VCaP (cell line): ENCODE data around the gene FOXK1.

Source experiments
- H3K27ac ChIP-seq: fragments of 450-650 bp; 2 replicates; pipeline ENCODE4 v1.5.1; 2017
- CTCF ChIP-seq: fragments of 450-650 bp; conservative IDR thresholded peaks from 2 replicates; pipeline ENCODE4 v1.5.1; 2017; ENCODE audit warnings: mild to moderate bottlenecking, moderate library complexity

Gene FOXK1

DNA sequence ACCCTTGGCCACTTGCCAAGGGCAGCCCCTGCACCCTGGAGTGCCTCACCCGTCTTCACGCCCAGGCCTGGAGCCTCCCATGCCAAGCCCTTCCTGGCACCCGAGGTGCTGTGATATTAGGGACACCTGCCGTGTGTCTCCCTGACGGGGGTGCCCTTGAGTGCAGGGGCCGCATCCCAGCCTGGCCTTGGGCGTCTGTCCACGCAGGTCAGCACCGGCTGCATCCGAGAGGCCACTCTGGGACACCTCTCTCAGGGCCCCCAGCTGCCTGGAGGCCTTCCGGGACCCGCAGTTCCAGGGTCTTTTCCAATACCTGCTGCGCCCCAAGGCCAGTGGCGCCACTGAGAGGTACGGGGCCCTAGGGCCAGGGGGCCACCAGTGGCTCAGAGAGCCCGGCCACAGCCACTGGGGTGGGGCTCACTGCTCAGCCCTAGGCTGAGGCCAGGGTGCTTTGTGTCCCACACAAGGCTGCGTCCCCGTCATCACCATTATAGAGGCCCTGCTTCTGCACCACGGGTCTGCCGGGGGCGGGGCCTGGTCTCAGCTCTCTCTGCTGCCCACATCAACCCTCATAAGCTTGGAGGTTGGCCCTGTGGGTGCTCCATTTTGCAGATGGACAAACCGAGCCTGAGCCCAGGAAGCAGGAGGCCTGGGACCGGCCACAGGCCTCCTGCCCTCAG lies 106.0 kb downstream of the FOXK1 start:
- no peak overlapping the region for H3K27ac ChIP-seq
- TF ChIP-seq CTCF: no peak

DNA sequence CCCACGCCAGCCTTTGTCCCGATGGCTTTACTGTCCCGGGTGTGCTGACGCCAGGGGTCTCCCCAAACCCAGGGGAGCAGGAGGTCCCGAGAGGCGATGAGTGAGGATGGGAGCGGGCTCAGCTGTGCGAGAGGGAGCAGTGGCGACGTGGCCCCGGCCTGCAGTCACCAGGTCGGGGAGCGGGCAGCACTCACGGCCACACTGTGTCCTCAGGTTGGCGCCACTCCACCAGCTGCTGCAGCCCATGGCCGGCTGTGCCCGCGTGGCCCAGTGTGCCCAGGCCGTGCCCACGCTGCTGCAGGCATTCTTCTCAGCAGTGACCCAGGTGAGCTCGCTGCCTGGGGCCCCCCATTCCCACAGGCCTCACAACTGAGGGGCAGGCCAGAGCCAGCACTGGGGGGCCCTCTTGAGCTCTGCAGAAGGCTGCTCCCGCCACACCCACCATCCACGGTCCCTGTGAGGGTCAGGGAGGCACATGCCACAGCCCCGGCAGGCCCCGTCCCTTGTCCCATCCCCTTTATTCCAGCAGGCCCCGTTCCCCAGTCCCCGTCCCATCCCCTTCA lies 106.6 kb downstream of the FOXK1 start:
- TF ChIP-seq CTCF: no peak
- no peak overlapping the region for H3K27ac ChIP-seq

- no peak for TF ChIP-seq CTCF
- H3K27ac ChIP-seq: no peak overlapping the region
Measured at GRCh38 chr7:4789194-4790077, 107.3 kb downstream of the FOXK1 start.

GRCh38 chr7:4790078-4790465 lies 108.0 kb downstream of the FOXK1 start:
- TF ChIP-seq CTCF: no peak
- no peak overlapping the region for H3K27ac ChIP-seq

DNA sequence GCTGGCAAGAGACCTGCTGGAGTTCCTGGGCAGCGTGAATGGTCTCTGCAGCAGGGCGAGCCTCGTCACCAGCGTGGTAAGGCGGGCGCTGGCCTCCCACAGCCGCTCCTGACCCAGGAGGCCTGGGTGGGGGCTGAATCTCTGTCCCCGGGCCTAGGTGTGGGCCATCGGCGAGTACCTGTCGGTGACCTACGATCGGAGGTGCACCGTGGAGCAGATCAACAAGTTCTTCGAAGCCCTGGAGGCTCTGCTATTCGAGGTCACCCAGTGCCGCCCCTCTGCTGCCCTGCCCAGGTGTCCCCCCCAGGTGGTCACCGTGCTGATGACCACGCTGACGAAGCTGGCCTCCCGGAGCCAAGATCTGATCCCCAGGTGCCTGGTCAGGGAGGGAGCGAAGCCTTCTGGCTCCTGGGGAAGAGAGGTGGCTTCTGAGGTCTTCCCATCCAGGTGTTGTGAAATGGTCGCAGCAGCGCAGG lies 108.5 kb downstream of the FOXK1 start:
- TF ChIP-seq CTCF: no peak
- H3K27ac ChIP-seq: no peak overlapping the region

DNA sequence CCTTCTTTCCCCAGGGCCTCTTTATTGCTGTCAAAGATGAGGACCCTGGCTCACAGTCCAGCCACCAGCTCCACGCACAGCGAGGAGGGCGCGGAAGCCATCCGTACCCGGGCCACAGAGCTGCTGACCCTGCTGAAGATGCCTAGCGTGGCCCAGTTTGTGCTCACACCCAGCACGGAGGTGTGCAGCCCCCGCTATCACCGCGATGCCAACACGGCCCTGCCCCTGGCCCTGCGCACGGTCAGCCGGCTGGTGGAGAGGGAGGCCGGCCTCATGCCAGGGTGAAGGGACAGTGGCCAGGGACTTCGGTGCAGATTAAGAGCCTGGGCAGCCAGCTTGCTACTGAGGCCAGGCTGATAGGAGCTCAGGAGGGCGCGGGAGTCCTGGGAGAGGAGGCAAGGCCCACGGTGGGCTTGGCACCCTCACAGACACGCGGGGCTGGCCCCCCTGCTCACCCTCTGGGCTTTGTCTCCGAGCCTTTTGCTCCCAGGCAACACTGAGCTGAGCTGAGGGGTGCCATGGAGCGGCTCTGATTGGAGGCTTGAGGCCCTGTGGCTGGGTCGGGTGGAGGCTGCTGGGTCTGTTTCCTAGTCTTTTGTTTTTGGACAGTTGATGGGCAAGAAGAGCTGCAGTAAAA lies 109.1 kb downstream of the FOXK1 start:
- no peak overlapping the region for H3K27ac ChIP-seq
- no peak for TF ChIP-seq CTCF
